Lower leg skin (tissue), 4 donors: ENCODE results near the gene MYRIP. TPM values are rescaled to one million over a fixed set of nuclear protein-coding genes. Genes with fewer than 3 reads are reported as not detected.

Experiments
- DNase-seq, 2 donors: peaks; one replicate each; pipeline ENCODE4 v3.0.0-alpha.2; 2019; ENCODE audit warnings: low spot score in 2 of 2
- H3K4me3 ChIP-seq: fragments of 200-600 bp; sonication (generic); 2 replicates; pipeline ENCODE4 v1.5.1; 2017; ENCODE audit warnings: mild to moderate bottlenecking, low read depth; ENCODE audit not compliant: poor library complexity, severe bottlenecking
- CTCF ChIP-seq, 3 donors: fragments of 450-650 bp; IDR thresholded peaks; one replicate each; pipeline ENCODE4 v1.5.1; 2016; ENCODE audit warnings: antibody characterized with exemption in 3 of 3, mild to moderate bottlenecking in 3 of 3, moderate library complexity in 2 of 3
- POLR2A ChIP-seq, 2 donors: fragments of 450-650 bp; IDR thresholded peaks; one replicate each; pipeline ENCODE4 v1.6.1; 2016 to 2017; ENCODE audit warnings: antibody characterized with exemption in 2 of 2, mild to moderate bottlenecking in 1 of 2, moderate library complexity in 1 of 2
- WGBS, 2 donors: methylation state at CpG; one replicate each; pipeline ENCODE4 v1.1.5; 2018; 5-methylcytosine and 5-hydroxymethylcytosine counted together
- intact Hi-C: fragments of 100-400 bp; cut with DNase I; formaldehyde crosslinking; loops from one replicate; pipeline ENCODE4 v1.15.0; 2023; ENCODE audit warnings: low total_unique reads
- total RNA-seq, 4 donors: library from RNA; depleted of rRNA; stranded (reverse); fragments of >200 nt; gene quantifications; one replicate each; pipeline ENCODE4 v1.1.0, GENCODE V29; 2016

The MYRIP gene
- total RNA-seq, 4 donors from 2014 or later, result 1.2 to 2.9 (median 1.5) TPM

GRCh38 chr3:40192628-40193027 lies 383.2 kb downstream of the MYRIP start:
- no peak for TF ChIP-seq POLR2A (IDR thresholded peaks at IDR 0.05)
- TF ChIP-seq CTCF (IDR thresholded peaks at IDR 0.05), result no peak
- no peak overlapping the region for H3K4me3 ChIP-seq
- WGBS, 2 donors, result 82 to 84% methylated on average over 3 of the region's 3 CpGs
- intact Hi-C loops, result loop anchor here (10.0 kb wide), 1 partner anchor 122 kb away; no protein-coding TSS in a partner anchor
- no peak for DNase-seq

GRCh38 chr3:40196966-40197365 lies 387.6 kb downstream of the MYRIP start:
- DNase-seq, result no peak
- intact Hi-C loops, result loop anchor here (10.0 kb wide), 1 partner anchor 118 kb away; no protein-coding TSS in a partner anchor
- TF ChIP-seq POLR2A (IDR thresholded peaks at IDR 0.05), result no peak
- no peak for TF ChIP-seq CTCF (IDR thresholded peaks at IDR 0.05)
- 91 to 94% methylated on average over 9 of the region's 9 CpGs for WGBS, 2 donors
- H3K4me3 ChIP-seq, result no peak overlapping the region

GRCh38 chr3:40200692-40201316 lies 391.4 kb downstream of the MYRIP start:
- TF ChIP-seq CTCF (IDR thresholded peaks at IDR 0.05) (no peak), POLR2A (IDR thresholded peaks at IDR 0.05) (no peak)
- intact Hi-C loops, result no loop called here
- no peak for DNase-seq
- H3K4me3 ChIP-seq, result no peak overlapping the region
- WGBS, 2 donors, result 89 to 93% methylated on average over 6 of the region's 6 CpGs

GRCh38 chr3:40201770-40202169 lies 392.4 kb downstream of the MYRIP start:
- TF ChIP-seq POLR2A (IDR thresholded peaks at IDR 0.05), result no peak
- TF ChIP-seq CTCF (IDR thresholded peaks at IDR 0.05), result no peak
- WGBS, 2 donors, result 32 to 36% methylated on average over 3 of the region's 3 CpGs
- no peak for DNase-seq
- intact Hi-C loops, result no loop called here
- no peak overlapping the region for H3K4me3 ChIP-seq

GRCh38 chr3:40206522-40206921 lies 397.1 kb downstream of the MYRIP start:
- DNase-seq, result no peak
- H3K4me3 ChIP-seq, result no peak overlapping the region
- TF ChIP-seq CTCF (IDR thresholded peaks at IDR 0.05) (no peak), POLR2A (IDR thresholded peaks at IDR 0.05) (no peak)
- intact Hi-C loops, result no loop called here
- 85 to 87% methylated on average over 2 of the region's 2 CpGs for WGBS, 2 donors

GRCh38 chr3:40207796-40208195 lies 398.4 kb downstream of the MYRIP start:
- TF ChIP-seq POLR2A (IDR thresholded peaks at IDR 0.05) (no peak), CTCF (IDR thresholded peaks at IDR 0.05) (no peak)
- intact Hi-C loops, result no loop called here
- no peak overlapping the region for H3K4me3 ChIP-seq
- no peak for DNase-seq
